NCI-H1436 treated with DMSO at 0.1 percent for 48 hours (cell line): ENCODE results near the gene DYNLT2.

Experiments
- DNase-seq: peaks from one replicate; lab custom pipeline; 2025; lab: John Stamatoyannopoulos, UW

DYNLT2 gene

DNA sequence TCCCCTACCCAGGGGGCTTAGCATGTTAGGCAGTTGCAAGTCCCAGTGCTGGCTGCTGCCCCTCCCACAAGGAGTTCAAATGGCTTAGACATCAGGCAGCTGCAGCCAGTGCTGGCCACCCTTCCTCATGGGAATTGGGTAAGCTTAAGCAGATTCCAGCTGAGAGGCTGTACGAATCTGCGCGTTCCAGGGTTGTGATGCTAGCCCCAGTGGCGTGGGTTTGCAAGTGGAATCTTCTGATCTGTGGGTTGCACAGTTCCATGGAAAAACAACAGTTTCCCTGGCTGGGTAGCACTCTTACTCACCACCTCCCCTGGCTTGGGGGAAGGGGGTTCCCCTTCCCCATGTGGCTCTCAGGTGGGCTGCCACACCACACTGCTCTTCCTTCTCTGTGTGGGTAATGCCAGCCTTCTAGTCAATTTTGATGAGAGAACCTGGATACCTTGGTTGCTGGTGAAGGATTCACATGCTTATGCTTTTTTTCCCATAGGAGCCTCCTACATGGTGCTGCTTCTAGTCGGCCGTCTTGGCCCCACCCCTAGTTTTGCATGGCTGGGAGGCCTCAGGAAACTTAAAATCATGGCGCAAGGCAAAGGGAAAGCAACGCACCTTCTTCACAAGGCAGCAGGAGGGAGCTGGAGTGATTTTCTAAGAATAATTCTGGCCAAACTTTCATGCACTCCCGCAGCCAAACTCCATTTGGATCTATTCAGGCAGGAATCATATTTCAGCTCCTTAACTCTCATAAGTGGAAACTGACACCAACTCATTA, 13.0 kb downstream of the DYNLT2 start:
- no peak for DNase-seq

DNA sequence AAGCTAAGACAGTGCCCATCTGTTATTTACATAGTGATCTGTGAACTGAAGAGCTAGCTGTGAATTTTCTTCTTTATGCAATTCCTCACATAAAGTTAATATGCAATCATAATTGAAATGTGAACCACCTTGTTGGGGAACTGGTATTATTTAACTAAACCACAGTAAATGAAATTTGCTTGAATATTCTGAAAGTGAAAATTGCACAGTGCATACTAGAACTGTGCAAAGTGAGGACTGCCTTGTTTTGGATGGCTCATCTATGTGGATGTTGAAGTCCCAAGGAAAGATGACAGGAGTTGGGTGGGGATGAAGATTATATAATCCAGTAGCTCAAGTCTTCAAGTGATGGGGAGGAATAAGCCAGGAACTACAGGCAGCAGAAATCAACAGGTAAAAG, 21.4 kb downstream of the DYNLT2 start:
- DNase-seq = no peak

DNA sequence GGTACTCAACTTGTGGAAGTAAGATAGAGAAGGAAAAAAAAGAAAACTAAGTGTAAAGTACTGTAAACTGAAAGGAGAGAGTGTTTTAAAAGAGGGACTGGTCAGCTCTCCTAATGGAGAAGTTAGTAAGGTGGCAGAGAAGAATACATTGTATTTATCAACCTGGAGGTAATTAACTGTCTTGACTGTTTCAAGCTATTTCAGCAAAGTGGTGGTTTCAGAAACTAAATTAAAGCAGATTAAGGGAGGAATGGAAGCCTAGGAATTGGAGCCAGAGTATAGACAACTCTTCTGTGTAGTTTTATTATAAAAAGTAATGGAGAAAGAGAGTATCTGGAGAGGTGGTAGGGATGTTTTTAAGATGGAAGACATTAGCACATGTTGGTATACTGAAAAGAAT, 24.4 kb downstream of the DYNLT2 start:
- no peak for DNase-seq

DNA sequence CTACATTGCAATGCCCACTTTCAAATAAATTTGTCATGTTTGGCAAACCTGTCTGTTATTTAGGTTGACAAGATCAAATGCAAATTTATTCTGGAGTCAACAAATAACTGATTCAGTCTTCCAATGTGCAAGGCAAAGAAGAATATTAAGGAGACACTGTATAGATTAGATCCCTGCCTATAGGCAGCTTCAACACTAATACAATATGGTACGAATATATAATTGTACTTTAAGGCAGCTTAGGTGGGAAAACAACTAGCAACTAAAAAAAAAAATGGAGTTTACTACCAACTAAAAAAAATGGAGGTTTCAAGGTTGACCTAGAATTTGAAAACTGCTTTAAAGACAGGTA, 25.3 kb downstream of the DYNLT2 start:
- DNase-seq = no peak

DNA sequence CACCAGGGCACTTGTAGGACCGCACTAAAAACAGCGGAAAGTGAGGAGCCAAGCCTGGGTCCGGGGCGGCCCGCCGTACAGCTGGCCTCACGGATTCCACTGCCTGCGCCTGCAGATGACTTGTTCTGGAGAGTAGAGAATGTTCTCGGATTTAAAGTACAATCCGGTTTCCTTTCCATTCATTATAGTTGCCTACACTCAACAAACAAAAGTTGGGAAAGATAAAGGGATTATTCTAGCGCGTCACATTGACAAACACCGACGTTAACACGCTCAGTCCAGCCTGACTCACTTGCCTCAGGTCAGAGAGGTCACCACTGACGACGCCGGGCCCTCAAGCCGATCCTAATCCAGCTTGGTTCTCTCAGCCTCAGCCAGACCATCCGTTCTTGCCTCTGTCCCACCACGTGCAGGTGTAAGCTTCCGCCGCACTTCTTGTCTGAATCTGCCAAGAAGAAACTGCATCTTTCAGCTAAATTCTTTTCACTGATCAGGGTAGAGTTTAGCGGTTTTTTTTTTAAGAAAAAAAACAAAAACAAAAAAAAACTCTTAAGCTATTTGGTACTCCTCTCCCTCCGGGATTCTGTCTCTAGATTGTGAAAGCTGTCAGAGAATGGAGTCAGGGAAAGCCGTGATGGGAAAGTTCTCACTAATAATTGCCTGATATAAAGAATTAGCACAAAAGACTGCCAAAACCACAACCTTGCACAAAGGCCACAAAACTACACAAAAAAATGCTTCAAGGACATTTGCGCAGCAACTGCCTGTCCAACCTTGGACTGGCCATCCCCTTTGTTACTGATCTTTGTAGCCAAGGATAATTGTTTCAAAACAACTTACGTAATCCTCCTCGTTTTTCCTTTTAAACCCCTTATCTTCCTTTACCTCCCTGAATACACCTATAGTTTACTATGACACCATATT, 26.0 kb downstream of the DYNLT2 start:
- no peak for DNase-seq

DNA sequence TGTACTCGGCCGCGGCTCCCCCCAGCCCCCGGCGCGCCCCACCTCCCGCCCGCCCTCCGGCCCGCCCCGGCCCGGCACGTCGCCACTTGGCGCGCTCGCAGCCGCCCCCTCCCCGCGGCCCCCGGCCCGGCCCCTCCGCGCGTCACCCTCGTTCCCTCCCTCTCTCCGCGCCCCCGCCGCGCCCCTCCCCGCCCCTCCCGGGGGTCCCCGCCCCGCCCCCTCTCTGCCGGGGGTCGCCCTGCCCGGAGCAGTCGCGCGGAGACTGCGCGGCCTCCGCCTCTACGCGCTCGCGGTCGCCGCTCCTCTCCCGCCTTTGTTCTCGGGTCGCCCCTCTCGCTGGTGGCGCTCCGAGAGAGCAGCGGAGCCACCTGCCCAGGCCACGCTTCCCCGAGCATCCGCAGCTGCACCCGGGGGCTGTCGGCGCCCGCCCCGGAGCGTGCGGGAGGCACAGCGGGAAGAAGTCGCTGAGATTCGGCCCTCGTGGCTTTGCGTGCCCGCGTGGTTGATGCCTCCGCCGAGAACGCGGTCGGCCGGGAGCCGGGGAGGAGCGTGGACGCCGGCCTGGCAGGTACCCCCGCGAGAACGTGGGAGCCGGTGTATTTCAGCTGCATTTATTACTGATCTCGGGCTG, 26.8 kb downstream of the DYNLT2 start, which contains the start of gene PHF10:
Gene PHF10, minus strand, starts transcription at position 7 of the 631 bp plus-strand sequence. CDS start 569 bp downstream, outside the sequence.
- no peak for DNase-seq

DNA sequence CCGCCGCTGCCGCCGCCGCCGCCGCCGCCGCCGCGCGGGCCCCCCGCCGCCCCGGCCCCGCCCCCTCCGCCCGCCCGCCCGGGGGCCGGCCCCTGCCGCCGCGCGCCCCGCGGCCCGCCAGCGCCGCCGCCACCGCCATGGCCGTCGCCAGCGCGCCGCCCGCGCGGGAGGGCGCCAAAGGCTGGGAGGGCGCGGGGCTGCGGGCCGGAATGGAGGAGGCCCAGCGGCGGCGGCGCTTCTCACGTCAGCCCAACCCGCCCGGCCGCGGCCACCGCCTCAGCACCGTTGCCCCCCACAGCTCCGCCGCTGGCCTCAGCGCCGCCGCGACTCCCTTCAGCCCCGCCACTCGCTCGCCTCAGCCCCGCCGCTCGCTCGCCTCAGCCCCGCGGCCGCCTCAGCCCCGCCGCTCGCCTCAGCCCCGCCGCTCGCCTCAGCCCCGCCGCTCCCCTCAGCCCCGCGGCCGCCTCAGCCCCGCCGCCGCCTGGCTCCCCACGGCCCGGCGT, 27.3 kb downstream of the DYNLT2 start:
- no peak for DNase-seq

DNA sequence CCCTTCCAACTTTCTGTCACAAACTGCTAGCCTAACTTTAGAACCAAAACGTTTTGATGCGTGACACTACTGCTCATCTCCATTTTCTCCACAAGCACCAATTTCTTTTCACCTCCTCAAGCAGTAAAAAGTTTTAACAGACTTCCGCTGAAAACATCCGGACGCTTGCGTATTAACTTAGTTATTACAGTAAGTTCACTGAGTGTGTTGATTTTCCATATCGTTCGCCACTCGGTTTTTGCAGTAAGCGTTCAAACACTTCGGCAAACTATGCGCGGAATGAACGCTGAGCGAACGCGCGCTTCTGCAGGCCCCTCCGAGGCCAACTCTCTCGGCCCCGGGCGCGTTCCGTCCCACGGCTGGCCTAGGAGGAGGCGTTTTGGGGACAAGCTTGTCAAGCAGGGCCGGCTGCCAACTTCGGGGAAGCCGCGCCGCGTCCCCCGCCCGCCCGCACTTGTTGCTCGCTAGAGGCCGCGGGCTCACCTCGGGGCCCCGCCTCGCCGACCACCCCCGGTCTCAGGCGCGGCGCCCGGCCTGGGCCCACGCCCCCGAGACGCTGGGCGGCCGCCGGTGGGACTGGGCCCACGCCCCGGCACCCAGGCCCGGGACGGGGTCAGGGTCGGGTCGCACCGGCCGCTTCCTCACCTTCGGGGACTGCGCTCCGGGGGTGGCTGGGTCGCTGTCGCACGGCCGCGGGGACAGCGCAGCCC, 28.0 kb downstream of the DYNLT2 start:
- DNase-seq = no peak

DNA sequence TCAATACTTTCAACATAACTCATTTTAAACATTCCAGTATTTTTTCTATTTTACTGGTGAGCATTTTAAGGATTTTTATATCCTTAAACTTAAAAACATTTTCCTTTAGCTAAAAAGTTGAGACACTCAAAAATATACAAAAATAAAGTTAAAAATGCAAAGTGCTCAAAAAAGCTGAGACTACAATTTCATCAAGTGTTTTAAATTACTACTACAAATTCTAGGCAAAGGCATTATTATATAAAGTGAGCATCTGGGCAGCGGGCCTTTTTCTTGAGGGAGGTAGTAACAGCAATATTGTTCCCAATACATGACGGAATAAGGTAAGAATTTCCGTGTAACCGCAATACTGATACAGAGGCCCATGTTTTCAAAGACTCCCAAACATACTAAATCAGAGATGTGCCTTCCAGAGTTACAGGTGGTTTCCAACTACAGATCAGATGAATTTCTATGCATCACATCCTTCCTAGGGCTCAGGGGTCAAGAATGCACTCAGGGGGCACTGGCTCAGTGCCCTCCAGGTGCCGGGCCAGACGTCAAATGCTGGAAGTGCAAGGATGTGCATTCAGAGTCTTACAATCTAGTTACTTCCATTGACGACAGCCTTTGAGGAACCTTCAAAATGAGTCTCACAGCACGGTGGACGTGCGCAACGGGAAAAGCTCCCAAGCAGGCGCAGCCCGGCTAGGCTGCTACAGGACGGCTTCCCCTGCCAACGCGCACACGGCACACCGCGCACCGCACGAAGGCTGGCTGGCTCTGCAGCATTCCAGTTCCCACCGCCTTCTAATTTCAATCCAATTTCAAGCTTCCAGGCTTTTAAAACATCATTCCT, 28.8 kb downstream of the DYNLT2 start:
- DNase-seq = no peak

DNA sequence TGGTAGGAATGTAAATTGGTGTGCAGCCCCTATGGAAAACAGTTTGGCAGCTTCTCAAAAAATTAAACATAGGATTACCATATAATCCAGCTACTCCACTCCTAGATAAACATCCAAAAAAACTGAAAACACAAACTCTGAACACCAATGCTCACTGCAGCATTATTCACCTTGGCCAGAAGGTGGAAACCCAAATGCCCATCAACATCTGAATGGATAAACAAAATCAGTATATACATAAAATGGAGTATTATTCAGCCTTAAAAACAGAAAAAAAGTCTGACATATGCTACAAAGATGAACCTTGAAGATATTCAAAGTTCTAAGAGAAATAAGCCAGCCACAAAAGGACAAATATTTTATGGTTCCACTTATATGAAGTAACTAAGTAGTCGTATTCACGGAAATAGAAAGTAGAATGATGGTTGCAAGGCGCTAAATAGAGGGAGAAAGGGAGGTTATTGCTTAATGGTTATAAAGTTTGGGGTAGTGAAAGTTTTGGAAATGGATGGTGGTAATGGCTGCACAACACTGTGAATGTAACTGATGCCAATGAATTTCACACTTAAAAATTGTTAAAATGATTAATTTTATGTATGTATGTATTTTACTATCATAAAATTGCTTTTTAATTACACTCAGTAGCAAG, 31.0 kb downstream of the DYNLT2 start:
- DNase-seq = no peak

DNA sequence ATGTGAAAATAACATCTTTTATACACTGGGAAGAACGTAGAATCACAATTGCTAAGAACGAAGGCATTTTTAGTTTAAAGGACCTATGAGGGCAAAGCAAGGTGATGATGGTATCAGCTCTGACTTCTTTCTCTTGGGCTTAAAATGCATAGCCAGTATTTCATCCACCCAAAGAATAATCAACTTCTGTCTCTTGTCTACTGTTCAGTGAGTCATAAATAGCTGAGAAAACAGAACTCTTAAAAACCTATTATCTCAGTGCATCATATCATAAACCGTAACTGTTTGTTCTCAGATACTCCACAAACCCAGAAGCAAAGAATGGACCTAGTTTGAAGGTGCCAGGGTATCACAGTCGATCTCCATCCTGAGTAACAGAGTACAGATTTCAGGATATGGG, 32.3 kb downstream of the DYNLT2 start:
- DNase-seq = no peak

DNA sequence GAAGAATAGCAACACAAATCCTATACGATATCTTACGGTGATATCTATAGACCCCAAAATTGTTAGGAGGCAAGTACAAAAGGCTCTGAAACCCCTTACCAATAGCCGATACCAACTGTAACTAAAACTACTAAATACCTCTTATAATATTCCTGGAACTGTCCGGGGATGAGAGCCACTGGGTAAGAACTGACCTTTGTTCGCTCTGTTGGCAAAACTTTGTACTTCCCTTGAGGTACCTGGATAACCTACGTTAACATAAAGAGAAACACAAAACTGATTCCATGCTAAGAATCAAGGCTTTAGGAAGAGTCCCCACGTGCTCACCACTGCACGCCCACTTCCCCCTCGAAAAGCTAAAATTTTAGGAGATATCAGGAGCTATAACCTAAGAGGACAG, 36.8 kb downstream of the DYNLT2 start:
- DNase-seq = no peak

DNA sequence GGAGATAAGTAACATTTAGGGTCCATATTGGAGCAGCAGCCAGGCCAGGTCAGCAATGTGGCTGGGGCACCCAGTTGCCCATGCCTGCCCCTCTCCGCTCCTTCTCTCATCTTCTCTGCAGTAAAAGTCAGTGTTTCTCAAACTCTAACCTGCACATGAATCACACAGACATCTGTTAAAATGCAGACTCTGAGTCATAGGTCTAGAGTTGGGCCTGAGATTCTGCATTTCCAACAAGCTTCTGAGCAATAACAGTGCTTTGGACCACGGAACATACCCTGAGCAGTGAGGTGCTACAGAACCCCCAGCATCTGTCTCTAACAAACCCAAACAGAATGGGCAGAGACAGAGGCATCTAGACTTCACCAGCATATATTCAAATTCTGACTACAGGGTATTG, 37.2 kb downstream of the DYNLT2 start:
- no peak for DNase-seq

DNA sequence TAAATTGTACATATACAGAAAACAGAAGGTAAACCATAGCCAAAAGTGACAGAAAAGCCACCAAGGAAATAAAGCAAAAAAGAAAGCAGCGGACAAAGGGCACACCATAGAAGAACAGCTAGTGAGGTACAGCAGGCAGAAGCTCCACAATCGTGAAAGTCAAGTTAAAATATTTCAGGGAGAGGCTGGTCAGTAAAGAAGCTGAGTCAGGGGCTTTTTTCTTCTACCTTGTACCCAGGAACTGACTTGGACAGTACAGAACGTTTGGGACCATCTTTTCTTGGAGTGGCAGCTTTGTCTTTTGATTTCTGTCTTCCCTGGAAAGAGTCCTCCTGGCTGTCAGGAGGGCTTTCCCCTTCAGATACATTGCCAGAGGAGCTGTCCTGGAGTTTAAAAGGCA, 41.4 kb downstream of the DYNLT2 start:
- no peak for DNase-seq

DNA sequence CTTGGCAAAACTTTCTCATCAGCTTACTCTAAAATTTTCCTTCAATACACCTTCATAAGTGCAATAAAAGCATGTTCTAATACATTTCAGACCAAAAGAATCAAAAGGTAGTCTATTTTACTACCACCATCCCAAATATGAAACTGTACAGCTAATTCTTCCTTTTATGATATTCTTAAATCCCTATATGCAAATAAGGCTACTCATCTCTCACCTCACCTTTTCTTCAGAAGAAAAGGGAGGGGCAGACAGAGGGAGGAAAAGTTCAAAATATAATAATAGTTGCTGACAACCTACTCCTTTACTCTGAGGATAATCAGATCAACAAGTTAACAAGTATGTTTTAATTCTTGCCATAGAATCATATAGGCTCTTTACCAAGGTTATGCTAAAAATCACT, 42.1 kb downstream of the DYNLT2 start:
- DNase-seq = no peak

DNA sequence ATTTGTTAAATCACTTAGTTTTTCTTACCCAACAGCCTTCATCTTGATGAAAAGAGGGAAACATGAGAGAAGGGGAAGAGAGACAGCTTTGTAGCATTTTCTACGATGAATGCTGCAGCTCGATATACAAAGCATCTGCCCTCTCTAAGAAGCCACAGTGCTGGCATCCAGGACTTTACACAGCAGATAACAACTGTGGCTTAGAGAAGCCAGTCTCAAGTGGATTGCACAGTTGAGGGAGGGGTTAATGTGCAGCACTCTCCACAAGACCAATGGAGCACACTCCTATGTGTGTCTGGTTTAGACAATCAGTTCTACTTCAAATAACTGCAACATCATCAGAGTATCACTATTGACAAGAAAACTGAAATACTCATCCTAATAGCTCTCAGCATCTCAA, 43.6 kb downstream of the DYNLT2 start:
- no peak for DNase-seq

DNA sequence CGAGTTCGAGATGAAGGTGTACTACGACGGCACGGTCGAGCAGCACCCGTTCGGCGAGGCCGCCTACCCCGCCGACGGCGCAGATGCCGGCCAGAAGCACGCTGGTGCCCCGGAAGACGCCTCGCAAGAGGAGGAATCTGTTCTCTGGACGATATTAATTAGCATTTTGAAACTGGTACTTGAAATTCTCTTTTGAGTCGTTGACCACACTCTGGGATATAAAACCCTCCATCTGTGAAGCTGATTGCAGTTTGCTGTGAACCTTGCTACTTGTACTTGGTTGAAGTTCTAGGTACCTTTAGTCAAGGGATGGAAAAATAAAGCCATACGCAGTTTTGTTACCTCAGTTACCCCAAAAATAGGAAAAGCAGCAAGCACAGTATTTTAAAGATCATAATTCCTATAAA, 48.5 kb downstream of the DYNLT2 start:
- no peak for DNase-seq

DNA sequence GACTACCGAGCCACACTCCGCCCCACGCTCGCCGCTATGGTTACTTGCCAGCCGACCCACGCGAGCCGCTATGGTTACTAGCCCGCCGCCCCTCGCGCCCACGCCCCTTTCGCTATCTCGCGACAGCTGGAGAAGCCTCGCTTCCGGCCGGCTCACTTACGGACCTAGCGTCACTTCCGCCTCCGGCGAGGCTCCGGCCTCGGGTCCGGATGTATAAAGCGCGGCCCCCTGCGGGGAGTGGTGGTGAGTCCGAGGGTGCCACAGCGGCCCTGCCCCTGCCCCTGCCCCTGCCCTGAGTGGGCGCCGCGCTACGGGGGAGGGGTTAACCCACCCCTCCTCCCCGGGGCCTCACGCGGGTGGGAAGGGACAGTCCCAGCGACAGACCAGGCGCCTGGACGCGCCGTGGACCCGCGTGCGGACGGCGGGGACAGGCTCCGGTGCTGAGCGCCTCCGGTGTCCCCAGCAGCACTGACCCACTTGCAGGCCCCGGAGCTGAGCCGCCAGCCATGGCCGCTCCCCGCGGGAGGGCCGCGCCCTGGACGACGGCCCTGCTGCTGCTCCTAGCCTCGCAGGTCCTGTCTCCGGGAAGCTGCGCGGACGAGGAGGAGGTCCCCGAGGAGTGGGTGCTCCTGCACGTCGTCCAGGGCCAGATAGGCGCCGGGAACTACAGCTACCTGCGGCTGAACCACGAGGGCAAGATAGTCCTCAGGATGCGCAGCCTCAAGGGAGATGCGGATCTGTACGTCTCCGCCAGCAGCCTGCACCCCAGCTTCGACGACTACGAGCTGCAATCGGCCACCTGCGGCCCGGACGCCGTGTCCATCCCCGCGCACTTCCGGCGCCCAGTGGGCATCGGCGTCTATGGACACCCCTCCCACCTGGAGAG, 49.2 kb downstream of the DYNLT2 start, which contains the start of the genes C6orf120 and WDR27:
Gene C6orf120, plus strand, starts transcription at position 173 of the 886 bp plus-strand sequence. Its CDS starts 334 bp downstream, at position 507.
Gene WDR27, minus strand, starts transcription at position 76 of the 886 bp plus-strand sequence. CDS start 13,024 bp downstream, outside the sequence.
- peak; percentile 64 for DNase-seq

DNA sequence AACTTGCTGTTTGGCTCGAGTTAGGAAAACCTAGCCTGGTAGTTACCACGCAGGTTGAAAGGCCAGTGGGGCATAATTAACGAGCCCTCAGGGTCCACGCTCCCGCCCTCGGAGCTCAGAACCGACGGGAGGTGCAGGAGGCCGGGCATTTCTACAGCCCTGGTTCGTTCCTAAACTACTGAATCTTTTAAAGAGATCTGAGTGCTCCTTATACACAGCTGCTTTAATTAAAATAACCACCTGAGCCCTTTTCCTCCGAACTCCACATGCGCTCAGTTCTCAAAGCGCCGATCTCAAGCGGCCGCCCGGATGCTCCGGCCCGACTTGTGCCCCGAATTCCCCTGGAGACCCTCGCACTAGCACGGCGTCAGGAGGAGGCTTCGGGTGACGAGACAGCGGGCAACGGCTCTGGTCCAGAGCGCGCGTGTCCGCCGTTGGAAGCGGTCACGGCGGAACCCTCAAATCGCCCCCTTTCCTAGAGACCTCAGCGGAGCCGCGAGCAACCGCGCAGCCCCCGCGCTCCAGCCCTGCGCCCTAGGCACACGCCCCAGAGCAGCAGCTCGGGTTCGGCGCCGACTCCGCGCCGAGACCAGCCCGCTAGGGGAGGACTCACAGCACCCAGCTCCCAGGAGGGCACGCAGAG, 49.9 kb downstream of the DYNLT2 start:
- no peak for DNase-seq
